ENCODE results near the gene CGB1.
"Not testable (repeated sequence)": the region's sequence is repeated elsewhere in the genome, so short reads cannot be mapped to it uniquely, and the experiment has no call there.

Gene CGB1

GRCh38 chr19:49036815-49037214 is at the start of gene CGB1:
Gene CGB1, minus strand, starts transcription at chr19:49036895. Its CDS starts 184 bp downstream, at chr19:49036711.
- H4K20me1 ChIP-seq (ENCODE audit: insufficient read depth, low read length); H3K36me3 ChIP-seq (ENCODE audit: insufficient read depth, low read length); H2AFZ ChIP-seq (ENCODE audit: low read depth, low read length); H3K4me2 ChIP-seq (ENCODE audit: insufficient read depth, low read length); H3K27ac ChIP-seq (ENCODE audit: low read length); H3K9me3 ChIP-seq (ENCODE audit: insufficient read depth, low read length, severe bottlenecking); H3K9ac ChIP-seq (ENCODE audit: low read depth, low read length); H3K4me1 ChIP-seq (ENCODE audit: insufficient read depth, low read length); H3K27me3 ChIP-seq (ENCODE audit: insufficient read depth, low read length, poor library complexity); H3K4me3 ChIP-seq (ENCODE audit: low read depth in 1 of 2, low read length in 2 of 2); H3K79me2 ChIP-seq (ENCODE audit: insufficient read depth, low read length): not testable (repeated sequence)
- ATAC-seq (ENCODE audit: insufficient read depth, low read depth) (peak; percentile 45; the same call in 1 of the 3 replicates), DNase-seq (peak; percentile 54)
- TF ChIP-seq CTCF (IDR thresholded peaks at IDR 0.05; ENCODE audit: borderline replicate concordance, extremely low read depth, low read length, poor library complexity, severe bottlenecking) = peak; percentile 69

GRCh38 chr19:49086296-49086695 is 49.6 kb upstream of the CGB1 start:
- H4K20me1 ChIP-seq (ENCODE audit: insufficient read depth, low read length) = peaks cover 50% of the 10 kb centered on the region
- no peak for ATAC-seq (ENCODE audit: insufficient read depth, low read depth)
- H3K4me1 ChIP-seq (ENCODE audit: insufficient read depth, low read length) = peaks cover 36% of the 10 kb centered on the region
- peaks cover 62% of the 10 kb centered on the region for H3K79me2 ChIP-seq (ENCODE audit: insufficient read depth, low read length)
- no peak for DNase-seq
- H3K27ac ChIP-seq (ENCODE audit: low read length) = peak overlapping the region; percentile 78
- peaks cover 50% of the 10 kb centered on the region for H3K36me3 ChIP-seq (ENCODE audit: insufficient read depth, low read length)
- no peaks in the 10 kb centered on the region for H3K27me3 ChIP-seq (ENCODE audit: insufficient read depth, low read length, poor library complexity)
- H3K4me2 ChIP-seq (ENCODE audit: insufficient read depth, low read length) = peak overlapping the region; percentile 96
- peak overlapping the region; percentile 82 for H3K9ac ChIP-seq (ENCODE audit: low read depth, low read length)
- H2AFZ ChIP-seq (ENCODE audit: low read depth, low read length) = no peak overlapping the region
- H3K4me3 ChIP-seq (ENCODE audit: low read depth in 1 of 2, low read length in 2 of 2) = peak overlapping the region; percentile 53 to 76
- TF ChIP-seq EZH2 (IDR thresholded peaks at IDR 0.05; ENCODE audit: borderline replicate concordance, low read depth, low read length, severe bottlenecking) (no peak), CTCF (IDR thresholded peaks at IDR 0.05; ENCODE audit: borderline replicate concordance, extremely low read depth, low read length, poor library complexity, severe bottlenecking) (no peak)
- H3K9me3 ChIP-seq (ENCODE audit: insufficient read depth, low read length, severe bottlenecking) = no peaks in the 10 kb centered on the region

GRCh38 chr19:49085868-49086232 is 49.2 kb upstream of the CGB1 start:
- Histone ChIP-seq H4K20me1 (ENCODE audit: insufficient read depth, low read length) (peaks cover 47% of the 10 kb centered on the region), H3K9me3 (ENCODE audit: insufficient read depth, low read length, severe bottlenecking) (no peaks in the 10 kb centered on the region), H3K79me2 (ENCODE audit: insufficient read depth, low read length) (peaks cover 57% of the 10 kb centered on the region), H2AFZ (ENCODE audit: low read depth, low read length) (peak overlapping the region; percentile 73), H3K4me3 (ENCODE audit: low read depth in 1 of 2, low read length in 2 of 2) (peak overlapping the region; percentile 53 to 76), H3K36me3 (ENCODE audit: insufficient read depth, low read length) (peaks cover 46% of the 10 kb centered on the region), H3K27me3 (ENCODE audit: insufficient read depth, low read length, poor library complexity) (no peaks in the 10 kb centered on the region), H3K27ac (ENCODE audit: low read length) (peak overlapping the region; percentile 78), H3K9ac (ENCODE audit: low read depth, low read length) (peak overlapping the region; percentile 82), H3K4me2 (ENCODE audit: insufficient read depth, low read length) (peak overlapping the region; percentile 96), H3K4me1 (ENCODE audit: insufficient read depth, low read length) (peaks cover 36% of the 10 kb centered on the region)
- no peak for TF ChIP-seq EZH2 (IDR thresholded peaks at IDR 0.05; ENCODE audit: borderline replicate concordance, low read depth, low read length, severe bottlenecking)
- TF ChIP-seq CTCF (IDR thresholded peaks at IDR 0.05; ENCODE audit: borderline replicate concordance, extremely low read depth, low read length, poor library complexity, severe bottlenecking) = no peak
- ATAC-seq (ENCODE audit: insufficient read depth, low read depth) (no peak), DNase-seq (no peak)

Data from DND-41 (cell line).